ENCODE results near the gene TRIM37. TPM values are rescaled to one million over a fixed set of nuclear protein-coding genes. Genes with fewer than 3 reads are reported as not detected.

TRIM37 gene
- total and polyA plus RNA-seq, 2 of the 8 experiments (the other 6 are each of a cell fraction or from before 2014, with no cell fraction given): 38.2 to 57.0 TPM

- FAIRE-seq: no peak
- Histone ChIP-seq H3K9ac (replicated peaks in 1 of 4; ENCODE audit: extremely low read depth in 1 of 4, low read depth in 3 of 4, low read length in 3 of 4) (no peak overlapping the region), H2BK15ac (ENCODE audit: low read length) (no peak overlapping the region), H2AFZ (ENCODE audit: low read length) (no peak overlapping the region), H4K5ac (ENCODE audit: insufficient read length, low read depth, low read length) (no peak overlapping the region), H3K56ac (replicated peaks; ENCODE audit: insufficient read length, low read depth, low read length) (no peak overlapping the region), H3K4ac (replicated peaks; ENCODE audit: insufficient read length, low read depth, low read length) (no peak overlapping the region), H3K4me2 (ENCODE audit: insufficient read depth in 1 of 2, low read depth in 2 of 2, low read length in 2 of 2) (no peak overlapping the region), H2BK20ac (ENCODE audit: low read length) (no peak overlapping the region), H3K18ac (ENCODE audit: extremely low read depth, low read length) (no peak overlapping the region), H3K9me3 (ENCODE audit: insufficient read depth in 2 of 2, low read depth in 1 of 2, low read length in 1 of 2) (no peaks in the 10 kb centered on the region), H3K27ac (ENCODE audit: low read depth, low read length) (no peak overlapping the region), H3K79me2 (ENCODE audit: control insufficient read depth in 1 of 2, insufficient read depth in 2 of 2, low read length in 2 of 2) (no peaks in the 10 kb centered on the region), H3K79me1 (ENCODE audit: low read depth, low read length) (no peaks in the 10 kb centered on the region), H4K20me1 (replicated peaks in 1 of 2; ENCODE audit: control insufficient read depth in 1 of 2, insufficient read depth in 2 of 2, low read length in 2 of 2) (no peaks in the 10 kb centered on the region), H2BK5ac (ENCODE audit: low read depth, low read length) (no peak overlapping the region), H2BK120ac (replicated peaks; ENCODE audit: low read depth, low read length) (no peak overlapping the region), H4K8ac (ENCODE audit: extremely low read depth, insufficient read depth, low read length) (no peak overlapping the region), H2BK12ac (ENCODE audit: low read depth, low read length) (no peak overlapping the region), H2AK5ac (ENCODE audit: low read depth, low read length) (no peak overlapping the region), H3K23ac (ENCODE audit: insufficient read length) (no peak overlapping the region), H3K36me3 (ENCODE audit: control insufficient read depth in 2 of 4, insufficient read depth in 4 of 4, low read length in 3 of 4) (peaks cover 0 to 15% (median 7%) of the 10 kb centered on the region in 4 experiments; a peak in 6 of 8 replicates), H3K4me1 (replicated peaks in 1 of 4; ENCODE audit: control insufficient read depth in 3 of 4, insufficient read depth in 4 of 4, low read length in 3 of 4) (no peaks in the 10 kb centered on the region; a peak in 1 of 7 replicates), H3K14ac (ENCODE audit: insufficient read length) (no peak overlapping the region), H3K23me2 (ENCODE audit: low read depth, low read length) (no peaks in the 10 kb centered on the region), H3K27me3 (replicated peaks in 1 of 4; ENCODE audit: control insufficient read depth in 3 of 4, extremely low read depth in 1 of 4, insufficient read depth in 3 of 4, low read length in 3 of 4) (no peaks in the 10 kb centered on the region), H3K4me3 (ENCODE audit: extremely low read depth in 1 of 4, insufficient read depth in 2 of 4, low read depth in 3 of 4, low read length in 4 of 4) (no peak overlapping the region), H4K91ac (replicated peaks; ENCODE audit: insufficient read length, low read length) (no peak overlapping the region)
- 90% methylated on average over 7 of the region's 7 CpGs; no CpG with 5 or more reads in 1 of the 2 experiments for WGBS, 2 experiments (ENCODE audit: extremely low coverage in 1 of 2, insufficient coverage in 1 of 2, insufficient read length in 1 of 2, insufficient replicate concordance in 2 of 2, low coverage in 1 of 2, low lambda C conversion rate in 2 of 2, missing lambda C conversion rate in 1 of 2)
- DNase-seq (ENCODE audit: low read depth in 1 of 2, low spot score in 2 of 2): no peak
- ChIA-PET CTCF (ENCODE audit: partially characterized antibody) (interaction anchor here (3.7 kb wide), 1 partner anchor 10 kb away, joined by 11 read pairs; no protein-coding TSS in a partner anchor), POLR2A (ENCODE audit: partially characterized antibody) (interaction anchor here (0.6 kb wide), 1 partner anchor 17 kb away, joined by 3 read pairs; no protein-coding TSS in a partner anchor)
- TF ChIP-seq E2F6 (IDR thresholded peaks at IDR 0.05): no peak
- no peak for TF ChIP-seq EZH2 (IDR thresholded peaks at IDR 0.05; ENCODE audit: low read depth, low read length, severe bottlenecking)
- no peak for TF ChIP-seq ASH2L (IDR thresholded peaks at IDR 0.05; ENCODE audit: low read length)
- no peak for TF ChIP-seq BCL11A (IDR thresholded peaks at IDR 0.05; ENCODE audit: low read depth in 2 of 2, low read length in 2 of 2)
- TF ChIP-seq RBBP5 (IDR thresholded peaks at IDR 0.05; ENCODE audit: borderline replicate concordance, low read depth, low read length): no peak
- no peak for TF ChIP-seq SP4 (IDR thresholded peaks at IDR 0.05; ENCODE audit: low read length)
- TF ChIP-seq POLR2AphosphoS5 (IDR thresholded peaks at IDR 0.05; ENCODE audit: low read depth, low read length): no peak
- TF ChIP-seq SP1 (IDR thresholded peaks at IDR 0.05; ENCODE audit: low read depth, low read length): no peak
- TF ChIP-seq EP300 (IDR thresholded peaks at IDR 0.05; ENCODE audit: borderline replicate concordance in 1 of 2, low read depth in 2 of 2, low read length in 2 of 2): no peak
- TF ChIP-seq ATF2 (IDR thresholded peaks at IDR 0.05; ENCODE audit: low read length): no peak
- no peak for TF ChIP-seq CEBPB (IDR thresholded peaks at IDR 0.05; ENCODE audit: low read depth, low read length)
Measured at GRCh38 chr17:58995247-58995940, 111.3 kb downstream of the TRIM37 start.

All from H1 (cell line).